HCT116 (cell line): ENCODE measurements around the gene BAD. TPM values are rescaled to one million over a fixed set of nuclear protein-coding genes. Genes with fewer than 3 reads are reported as not detected.

Experiments used
- ATAC-seq: fragments of 200-7000 bp; cut with Tn5 transposase; 2 replicates; pipeline ENCODE4 v1.9.1; 2020; ENCODE audit warnings: mild to moderate bottlenecking, moderate library complexity
- BruUV-seq: library from RNA; stranded (reverse); fragments of 400-500 nt; replicated peaks from 2 replicates; lab custom pipeline; 2021; lab: Mats Ljungman, UMichigan
- CTCF ChIA-PET: fragments of 300-600 bp; sonication (Branson Sonifier 250); formaldehyde crosslinking; loops from one replicate; lab custom pipeline; 2021; ENCODE audit warnings: antibody characterized with exemption; lab: Charles Lee
- POLR2A ChIA-PET: fragments of 300-600, 350-600 bp; sonication (Branson Sonifier 250); formaldehyde crosslinking; loops from one replicate; lab custom pipeline; 2021; ENCODE audit warnings: antibody characterized with exemption; lab: Charles Lee
- RAD21 ChIA-PET, 2 experiments: fragments of 300-600 bp; sonication (Branson Sonifier 250); formaldehyde crosslinking; loops; one replicate each; lab custom pipeline; 2023; ENCODE audit warnings: low total read pairs in 2 of 2; ENCODE audit not compliant: uncharacterized antibody in 2 of 2, unreplicated experiment in 2 of 2, low non-redundant PET in 1 of 2; lab: Charles Lee
- DNase-seq: peaks from one replicate; pipeline ENCODE4 v3.0.0-alpha.2; 2010; ENCODE audit warnings: low read depth, low spot score
- H2AFZ ChIP-seq: fragments of 200-600 bp; shearing (Covaris generic), sonication (generic); 2 replicates; pipeline ENCODE4 v1.6.1; 2017; ENCODE audit warnings: low read depth, mixed run types, mixed read lengths, antibody characterized with exemption, low read length; ENCODE audit not compliant: poor library complexity, severe bottlenecking
- H3K27ac ChIP-seq: 2 replicates; pipeline ENCODE4 v1.5.1; 2012; ENCODE audit warnings: low read depth, low read length
- H3K27me3 ChIP-seq: fragments of 200-600 bp; sonication (generic); 2 replicates; pipeline ENCODE4 v1.6.1; 2016; ENCODE audit warnings: mixed run types, low read length, mixed read lengths; ENCODE audit not compliant: insufficient read depth
- H3K36me3 ChIP-seq, 2 experiments: fragments of 200-500 bp in 1 of 2; fragments of 200-600 bp in 1 of 2; sonication (Bioruptor generic) in 1 of 2; sonication (generic) in 1 of 2; 2 replicates each; pipeline versions ENCODE4 v1.5.1 to v1.6.1; 2014 to 2016; ENCODE audit warnings: low read length in 2 of 2, inconsistent platforms in 1 of 2, mixed read lengths in 1 of 2, mixed run types in 1 of 2; ENCODE audit not compliant: insufficient read depth in 2 of 2, control insufficient read depth in 1 of 2
- H3K4me1 ChIP-seq, 2 experiments: fragments of 200-600 bp in 1 of 2; sonication (generic) in 1 of 2; 2 replicates each; pipeline versions ENCODE4 v1.5.1 to v1.6.1; 2012 to 2017; ENCODE audit warnings: low read length in 2 of 2, inconsistent platforms in 1 of 2, mild to moderate bottlenecking in 1 of 2, mixed read lengths in 1 of 2, mixed run types in 1 of 2, moderate library complexity in 1 of 2; ENCODE audit not compliant: insufficient read depth in 2 of 2, control insufficient read depth in 1 of 2
- H3K4me2 ChIP-seq: fragments of 200-600 bp; sonication (generic); 2 replicates; pipeline ENCODE4 v1.6.1; 2017; ENCODE audit warnings: mixed run types, low read length, mixed read lengths
- H3K4me3 ChIP-seq, 2 experiments: fragments of 200-600 bp in 1 of 2; sonication (generic) in 1 of 2; replicated peaks in 1 of 2; 2 replicates each; pipeline ENCODE4 v1.5.1; 2011 to 2016; ENCODE audit warnings: low read length in 2 of 2, control low read depth in 1 of 2, low read depth in 1 of 2, mild to moderate bottlenecking in 1 of 2, mixed read lengths in 1 of 2, mixed run types in 1 of 2
- H3K79me2 ChIP-seq: fragments of 200-600 bp; sonication (generic); 2 replicates; pipeline ENCODE4 v1.6.1; 2017; ENCODE audit warnings: mild to moderate bottlenecking, mixed run types, low read length, moderate library complexity, mixed read lengths; ENCODE audit not compliant: insufficient read depth
- H3K9ac ChIP-seq: fragments of 200-600 bp; sonication (generic); 2 replicates; pipeline ENCODE4 v1.6.1; 2016; ENCODE audit warnings: low read length, mixed read lengths
- H3K9me2 ChIP-seq: fragments of 200-600 bp; sonication (generic), shearing (Covaris generic); 2 replicates; pipeline ENCODE4 v1.6.1; 2017; ENCODE audit warnings: mixed run types, mild to moderate bottlenecking, moderate library complexity; ENCODE audit not compliant: insufficient read depth
- H3K9me3 ChIP-seq, 2 experiments: fragments of 200-500 bp in 1 of 2; fragments of 200-600 bp in 1 of 2; sonication (Bioruptor generic) in 1 of 2; sonication (generic) in 1 of 2; 2 replicates each; pipeline ENCODE4 v1.6.1; 2014 to 2017; ENCODE audit warnings: low read length in 2 of 2, mixed read lengths in 2 of 2, inconsistent platforms in 1 of 2, low read depth in 1 of 2, mild to moderate bottlenecking in 1 of 2, mixed run types in 1 of 2, moderate library complexity in 1 of 2; ENCODE audit not compliant: control insufficient read depth in 1 of 2, insufficient read depth in 1 of 2
- H4K20me1 ChIP-seq: fragments of 200-600 bp; sonication (generic), shearing (Covaris generic); 2 replicates; pipeline ENCODE4 v1.6.1; 2017; ENCODE audit warnings: mixed run types, mild to moderate bottlenecking, moderate library complexity; ENCODE audit not compliant: insufficient read depth
- CEBPB ChIP-seq: IDR thresholded peaks from 2 replicates; pipeline ENCODE4 v1.6.1; 2012; ENCODE audit warnings: low read depth
- ELF1 ChIP-seq: IDR thresholded peaks from 2 replicates; pipeline ENCODE4 v1.6.1; 2012; ENCODE audit warnings: low read depth, borderline replicate concordance
- EZH2 ChIP-seq: fragments of 200-600 bp; sonication (generic); IDR thresholded peaks from 2 replicates; pipeline ENCODE4 v1.6.1; 2017; ENCODE audit warnings: antibody characterized with exemption, mixed run types
- EZH2phosphoT487 ChIP-seq: fragments of 200-600 bp; IDR thresholded peaks from 2 replicates; pipeline ENCODE4 v1.6.1; 2018; ENCODE audit warnings: antibody characterized with exemption, borderline replicate concordance
- FOSL1 ChIP-seq: IDR thresholded peaks from 2 replicates; pipeline ENCODE4 v1.6.1; 2012; ENCODE audit warnings: low read depth
- POLR2A ChIP-seq: IDR thresholded peaks from 2 replicates; pipeline ENCODE4 v1.7.0; 2011; ENCODE audit warnings: borderline replicate concordance; ENCODE audit not compliant: insufficient read depth, insufficient read length; ENCODE audit errors: extremely low read depth
- POLR2AphosphoS5 ChIP-seq: IDR thresholded peaks from 2 replicates; pipeline ENCODE4 v1.6.1; 2011; ENCODE audit warnings: mild to moderate bottlenecking, low read depth, low read length, moderate library complexity
- RAD21 ChIP-seq: IDR thresholded peaks from 2 replicates; pipeline ENCODE4 v1.6.1; 2012; ENCODE audit warnings: low read depth, mild to moderate bottlenecking
- SIN3A ChIP-seq: IDR thresholded peaks from 2 replicates; pipeline ENCODE4 v1.6.1; 2012; ENCODE audit warnings: low read depth
- SP1 ChIP-seq: IDR thresholded peaks from 2 replicates; pipeline ENCODE4 v1.6.1; 2012; ENCODE audit warnings: low read depth
- SRF ChIP-seq: IDR thresholded peaks from 2 replicates; pipeline ENCODE4 v1.6.1; 2012; ENCODE audit warnings: low read depth
- TCF7L2 ChIP-seq: IDR thresholded peaks from 2 replicates; pipeline ENCODE4 v1.7.0; 2011; ENCODE audit warnings: borderline replicate concordance, inconsistent platforms; ENCODE audit not compliant: insufficient read depth, insufficient read length; ENCODE audit errors: extremely low read depth
- intact Hi-C: fragments of 100-400 bp; cut with micrococcal nuclease; formaldehyde crosslinking; loops from 2 replicates; pipeline ENCODE4 v1.10.0; 2022
- total RNA-seq: library from RNA; stranded (reverse); gene quantifications from one replicate; pipeline ENCODE4 v1.2.1, GENCODE V29; 2021; ENCODE audit not compliant: unreplicated experiment
- TF ChIP-seq, protein P1 (sequence below): IDR thresholded peaks from 2 replicates; pipeline ENCODE4 v1.6.1; 2012
- TF ChIP-seq, protein P2 (sequence below): IDR thresholded peaks from 2 replicates; pipeline ENCODE4 v1.6.1; 2012
- TF ChIP-seq, protein P3 (sequence below): IDR thresholded peaks from 2 replicates; pipeline ENCODE4 v1.6.1; 2011; ENCODE audit warnings: mild to moderate bottlenecking, low read length, moderate library complexity; ENCODE audit not compliant: insufficient replicate concordance; ENCODE audit errors: extremely low read depth

BAD gene
- total RNA-seq, 1 experiment from 2014 or later, result 51.9 TPM

DNA sequence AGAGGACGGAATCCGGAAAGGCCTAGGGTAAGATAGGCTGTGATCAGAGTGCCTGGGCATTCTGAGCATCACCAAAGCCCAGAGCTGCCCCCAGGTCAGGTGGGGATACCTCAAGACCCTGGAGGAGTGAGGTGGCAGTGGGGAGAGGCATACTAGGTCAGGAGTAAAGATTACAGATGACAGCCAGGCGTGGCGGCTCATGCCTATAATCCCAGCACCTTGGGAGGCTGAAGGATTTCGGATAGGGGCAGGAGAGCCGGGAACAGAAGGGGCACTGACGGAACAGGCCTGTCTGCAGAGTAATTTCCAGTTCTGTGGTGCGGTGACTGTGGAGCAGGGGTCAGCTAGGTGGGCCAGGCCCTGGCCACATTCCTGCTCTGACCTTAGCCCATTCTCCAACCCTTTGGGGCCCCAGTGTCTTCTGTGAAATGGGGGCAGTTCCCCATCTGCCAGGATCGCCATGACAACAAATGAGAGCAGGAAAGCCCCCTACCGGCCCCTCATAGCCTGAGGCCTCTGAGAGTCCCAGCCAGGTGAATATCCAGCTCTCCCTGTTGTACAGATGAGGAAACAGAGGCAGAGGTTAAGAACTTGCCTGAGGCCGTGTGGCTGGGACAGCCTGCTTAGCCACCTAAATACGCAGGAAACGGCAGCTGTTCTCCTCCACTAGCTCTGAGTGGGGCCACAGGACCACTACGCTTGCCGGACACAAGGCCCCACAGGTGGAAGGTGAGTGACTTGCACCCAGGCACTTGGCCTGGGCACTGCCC, 9.2 kb downstream of the BAD start:
- RAD21 ChIA-PET, result no interaction called here
- TF ChIP-seq SIN3A (no peak), FOSL1 (no peak), POLR2AphosphoS5 (no peak)
- TF ChIP-seq, protein P1, sequence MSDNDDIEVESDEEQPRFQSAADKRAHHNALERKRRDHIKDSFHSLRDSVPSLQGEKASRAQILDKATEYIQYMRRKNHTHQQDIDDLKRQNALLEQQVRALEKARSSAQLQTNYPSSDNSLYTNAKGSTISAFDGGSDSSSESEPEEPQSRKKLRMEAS, result no peak
- TF ChIP-seq, all 23 proteins: peak for 0
- no peaks in the 10 kb centered on the region for H3K27me3 ChIP-seq
- peaks cover 6 to 9% of the 10 kb centered on the region in 2 experiments; a peak in 2 of 4 replicates for H3K4me1 ChIP-seq
- no peaks in the 10 kb centered on the region for H3K9me3 ChIP-seq
- DNase-seq (no peak), ATAC-seq (no peak)
- BruUV-seq, result no TSS peak
- H3K9ac ChIP-seq, result no peak overlapping the region
- no peaks in the 10 kb centered on the region; a peak in 1 of 4 replicates for H3K36me3 ChIP-seq
- no peak overlapping the region for H3K4me2 ChIP-seq
- no peak overlapping the region for H2AFZ ChIP-seq
- no peak overlapping the region for H3K4me3 ChIP-seq
- H3K79me2 ChIP-seq, result peaks cover 8% of the 10 kb centered on the region; the same call in 1 of the 2 replicates
- ChIA-PET POLR2A (no interaction called here), CTCF (no interaction called here)
- intact Hi-C loops, result no loop called here
- H3K9me2 ChIP-seq, result no peaks in the 10 kb centered on the region
- H3K27ac ChIP-seq, result no peak overlapping the region
- no peaks in the 10 kb centered on the region for H4K20me1 ChIP-seq

DNA sequence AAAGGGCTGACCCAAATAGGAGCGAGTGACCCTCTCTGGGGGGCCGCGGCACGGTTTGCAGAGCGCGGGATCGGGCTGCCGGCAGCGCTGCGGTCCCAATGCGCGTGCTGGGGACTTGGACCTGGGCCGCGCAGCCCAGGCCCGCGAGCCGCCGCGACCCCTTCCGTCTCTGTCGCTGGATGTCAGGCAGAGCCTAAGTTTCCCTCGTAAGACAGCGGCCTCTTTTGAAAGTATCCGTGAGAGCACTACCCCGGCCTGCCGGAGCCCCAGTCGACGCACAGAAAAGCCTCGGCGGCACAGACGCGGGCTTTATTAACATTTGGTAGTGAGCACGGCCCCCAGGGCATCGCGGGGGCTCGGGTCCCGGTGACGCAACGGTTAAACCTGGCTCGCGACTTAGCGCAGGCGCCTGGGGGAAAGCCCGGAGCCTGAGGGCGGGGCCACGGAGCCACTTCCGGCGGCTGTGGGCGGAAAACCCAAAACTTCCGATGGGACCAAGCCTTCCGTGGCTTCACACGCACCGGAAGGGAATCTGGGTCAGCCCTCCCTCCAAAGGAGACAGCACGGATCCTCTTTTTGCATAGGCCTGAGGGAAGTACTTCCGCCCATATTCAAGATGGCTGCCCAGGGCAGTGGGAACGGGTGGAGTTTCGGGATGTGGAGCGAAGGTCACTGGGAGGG, 14.8 kb downstream of the BAD start:
- TSS peak; percentile 65 for BruUV-seq
- intact Hi-C loops, result loop anchor here (1.0 to 2.0 kb wide), 2 partner anchors 32 to 65 kb away; no protein-coding TSS in a partner anchor
- Histone ChIP-seq H4K20me1 (no peaks in the 10 kb centered on the region), H3K79me2 (peaks cover 8% of the 10 kb centered on the region; the same call in 1 of the 2 replicates), H3K36me3 (0 out of 4 replicates have a peak, but pooled peaks cover 2 to 9% of the 10 kb centered on the region in 2 experiments), H3K9ac (peak overlapping the region; percentile 80), H3K4me1 (peaks cover 18 to 31% of the 10 kb centered on the region in 2 experiments; a peak in 3 of 4 replicates), H3K4me2 (peak overlapping the region; percentile 91), H3K9me3 (no peaks in the 10 kb centered on the region), H3K4me3 (peak overlapping the region; percentile 72 to 98), H2AFZ (no peak overlapping the region), H3K9me2 (no peaks in the 10 kb centered on the region), H3K27me3 (no peaks in the 10 kb centered on the region), H3K27ac (peak overlapping the region; percentile 95)
- ChIA-PET RAD21 (interaction anchor here in 1 of 2 experiments (0.8 kb wide), 1 partner anchor 43 kb away, joined by 3 read pairs; no protein-coding TSS in a partner anchor), POLR2A (interaction anchor here (0.8 to 3.9 kb wide), 18 partner anchors 12 to 103 kb away, joined by 3 to 29 read pairs (median 4); partner anchors contain the start of genes BAD, ESRRA, FKBP2 and GPR137), CTCF (interaction anchor here (0.7 to 2.5 kb wide), 10 partner anchors 18 to 87 kb away, joined by 3 to 11 read pairs (median 4); partner anchors contain the start of genes PRDX5 and TRMT112)
- peak; percentile 83 for ATAC-seq
- peak; percentile 99 for DNase-seq
- peak; percentile 35 for TF ChIP-seq TCF7L2
- peak; percentile 14 for TF ChIP-seq POLR2A
- TF ChIP-seq ELF1, result no peak
- no peak for TF ChIP-seq CEBPB
- no peak for TF ChIP-seq EZH2phosphoT487
- TF ChIP-seq, protein P2, sequence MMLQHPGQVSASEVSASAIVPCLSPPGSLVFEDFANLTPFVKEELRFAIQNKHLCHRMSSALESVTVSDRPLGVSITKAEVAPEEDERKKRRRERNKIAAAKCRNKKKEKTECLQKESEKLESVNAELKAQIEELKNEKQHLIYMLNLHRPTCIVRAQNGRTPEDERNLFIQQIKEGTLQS, result no peak
- TF ChIP-seq FOSL1, result no peak
- TF ChIP-seq, protein P3, sequence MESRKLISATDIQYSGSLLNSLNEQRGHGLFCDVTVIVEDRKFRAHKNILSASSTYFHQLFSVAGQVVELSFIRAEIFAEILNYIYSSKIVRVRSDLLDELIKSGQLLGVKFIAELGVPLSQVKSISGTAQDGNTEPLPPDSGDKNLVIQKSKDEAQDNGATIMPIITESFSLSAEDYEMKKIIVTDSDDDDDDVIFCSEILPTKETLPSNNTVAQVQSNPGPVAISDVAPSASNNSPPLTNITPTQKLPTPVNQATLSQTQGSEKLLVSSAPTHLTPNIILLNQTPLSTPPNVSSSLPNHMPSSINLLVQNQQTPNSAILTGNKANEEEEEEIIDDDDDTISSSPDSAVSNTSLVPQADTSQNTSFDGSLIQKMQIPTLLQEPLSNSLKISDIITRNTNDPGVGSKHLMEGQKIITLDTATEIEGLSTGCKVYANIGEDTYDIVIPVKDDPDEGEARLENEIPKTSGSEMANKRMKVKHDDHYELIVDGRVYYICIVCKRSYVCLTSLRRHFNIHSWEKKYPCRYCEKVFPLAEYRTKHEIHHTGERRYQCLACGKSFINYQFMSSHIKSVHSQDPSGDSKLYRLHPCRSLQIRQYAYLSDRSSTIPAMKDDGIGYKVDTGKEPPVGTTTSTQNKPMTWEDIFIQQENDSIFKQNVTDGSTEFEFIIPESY, result peak; percentile 65
- TF ChIP-seq, protein P1, result no peak
- no peak for TF ChIP-seq EZH2
- TF ChIP-seq SP1, result no peak
- peak; percentile 87 for TF ChIP-seq POLR2AphosphoS5
- no peak for TF ChIP-seq SRF
- no peak for TF ChIP-seq RAD21
